Activated CD4-positive, alpha-beta T cell treated with anti-CD3 and anti-CD28 coated beads, Interleukin-2, amount 10 ng/mL, durations not matched to agents 7 days and 5 days (primary cell): Measurements from ENCODE around the gene POTEB. TPM values are rescaled to one million over a fixed set of nuclear protein-coding genes. Genes with fewer than 3 reads are reported as not detected.
"Not testable (repeated sequence)": the region's sequence is repeated elsewhere in the genome, so short reads cannot be mapped to it uniquely, and the experiment has no call there.

Experiments
- CTCF ChIA-PET: fragments of 350-600 bp; sonication (Branson Sonifier 250); formaldehyde crosslinking; loops from one replicate; lab custom pipeline; 2021; ENCODE audit warnings: antibody characterized with exemption; lab: Charles Lee
- POLR2A ChIA-PET: fragments of 350-600 bp; sonication (Branson Sonifier 250); formaldehyde crosslinking; loops from one replicate; lab custom pipeline; 2021; ENCODE audit warnings: antibody characterized with exemption; lab: Charles Lee
- DNase-seq: peaks from one replicate; pipeline ENCODE4 v3.0.0-alpha.2; 2020
- H3K27ac Mint-ChIP-seq: one replicate; pipeline ENCODE4 v1.8.0; 2021; ENCODE audit warnings: mild to moderate bottlenecking, moderate library complexity, mixed read lengths
- H3K27me3 Mint-ChIP-seq: one replicate; pipeline ENCODE4 v1.8.0; 2021; ENCODE audit warnings: mixed read lengths
- H3K36me3 Mint-ChIP-seq: one replicate; pipeline ENCODE4 v1.8.0; 2021; ENCODE audit warnings: low read depth, mixed read lengths
- H3K4me1 Mint-ChIP-seq: one replicate; pipeline ENCODE4 v1.8.0; 2021; ENCODE audit warnings: mixed read lengths
- H3K4me3 Mint-ChIP-seq: one replicate; pipeline ENCODE4 v1.8.0; 2021; ENCODE audit warnings: mild to moderate bottlenecking, moderate library complexity, mixed read lengths
- H3K9me3 Mint-ChIP-seq: one replicate; pipeline ENCODE4 v1.8.0; 2021; ENCODE audit warnings: mixed read lengths
- microRNA-seq: library from miRNA; unstranded; fragments of <30 nt; microRNA quantifications from one replicate; pipeline ENCODE4 v1.2.0, GENCODE V29; 2021; ENCODE audit warnings: borderline microRNAs expressed, borderline replicate concordance
- total RNA-seq, 2 experiments: library from RNA; stranded (reverse); gene quantifications; one replicate each; pipeline ENCODE4 v1.2.3, GENCODE V29; 2021

Gene POTEB
- not detected for total RNA-seq

- H3K27me3 Mint-ChIP-seq, H3K4me1 Mint-ChIP-seq, H3K4me3 Mint-ChIP-seq, POLR2A ChIA-PET, H3K9me3 Mint-ChIP-seq, DNase-seq, CTCF ChIA-PET, H3K36me3 Mint-ChIP-seq, H3K27ac Mint-ChIP-seq: not testable (repeated sequence)
These were observed at the start of gene POTEB for GRCh38 chr15:21877635-21878034. TSS of gene POTEB (minus strand) at chr15:21877735. CDS start at chr15:21877246, 489 bp downstream.

- CTCF ChIA-PET, DNase-seq, H3K4me3 Mint-ChIP-seq, POLR2A ChIA-PET, H3K27me3 Mint-ChIP-seq, H3K27ac Mint-ChIP-seq, H3K4me1 Mint-ChIP-seq, H3K36me3 Mint-ChIP-seq, H3K9me3 Mint-ChIP-seq: not testable (repeated sequence)
These were observed 13.4 kb upstream of the POTEB start for GRCh38 chr15:21890955-21891354.

GRCh38 chr15:21889542-21889941 is 12.0 kb upstream of the POTEB start:
- H3K27ac Mint-ChIP-seq, H3K4me1 Mint-ChIP-seq, H3K27me3 Mint-ChIP-seq, DNase-seq, H3K4me3 Mint-ChIP-seq, H3K36me3 Mint-ChIP-seq, POLR2A ChIA-PET, H3K9me3 Mint-ChIP-seq, CTCF ChIA-PET: not testable (repeated sequence)

- H3K27ac Mint-ChIP-seq: not testable (repeated sequence)
These were observed 38.7 kb downstream of the POTEB start for GRCh38 chr15:21838831-21839230.

More at GRCh38 chr15:21838831-21839230, 38.7 kb downstream of the POTEB start:
- CTCF ChIA-PET, DNase-seq, H3K4me1 Mint-ChIP-seq, H3K4me3 Mint-ChIP-seq, H3K27me3 Mint-ChIP-seq, H3K36me3 Mint-ChIP-seq, H3K9me3 Mint-ChIP-seq, POLR2A ChIA-PET: not testable (repeated sequence)

Small RNA genes within 50 kb of the gene (microRNA-seq; reads per million reads assigned to microRNA genes)
- gene MIR3118-4: not detected

Other genes with a start within 250 kb of the POTEB start
- not detected for gene OR4M2, start 202.8 kb upstream of the POTEB start, total RNA-seq